ENCODE results near the gene TTC33. TPM values are rescaled to one million over a fixed set of nuclear protein-coding genes. Genes with fewer than 3 reads are reported as not detected.

TTC33 gene
- total RNA-seq, 1 experiment from 2014 or later = 12.6 TPM

DNA sequence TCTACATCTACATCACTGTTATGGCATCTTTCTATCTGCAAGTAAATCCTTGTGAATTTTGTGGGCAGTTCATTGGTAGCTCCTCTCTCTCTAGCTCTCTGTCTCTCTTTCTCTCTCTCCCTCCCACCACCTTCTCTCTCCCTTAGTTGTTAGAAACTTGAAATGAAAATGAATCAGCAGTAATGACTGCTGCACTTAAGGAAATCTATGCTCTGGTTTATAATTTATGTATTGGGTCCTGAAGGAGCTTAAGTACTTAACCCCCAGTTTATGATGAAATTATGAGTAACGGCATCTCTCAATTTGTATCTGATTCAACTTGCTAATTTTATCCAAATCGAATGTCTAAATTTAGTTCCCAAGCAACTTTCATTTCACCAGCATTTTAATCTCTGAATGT, 128.1 kb downstream of the TTC33 start:
- Histone ChIP-seq H3K4me3 (ENCODE audit: low read depth in 2 of 2, low read length in 2 of 2) (no peak overlapping the region), H3K27ac (ENCODE audit: low read length) (no peak overlapping the region), H3K9me3 (ENCODE audit: control insufficient read depth, insufficient read depth, low read depth, low read length) (no peaks in the 10 kb centered on the region), H3K27me3 (ENCODE audit: control insufficient read depth, insufficient read depth, low read length) (no peaks in the 10 kb centered on the region), H3K4me1 (ENCODE audit: control insufficient read depth, insufficient read depth, low read length) (no peaks in the 10 kb centered on the region), H3K36me3 (ENCODE audit: control insufficient read depth, insufficient read depth, low read length) (no peaks in the 10 kb centered on the region)
- ATAC-seq (no peak), DNase-seq (ENCODE audit: low read depth, low spot score) (no peak)
- ChIA-PET POLR2A (no interaction called here), CTCF (no interaction called here)
- in situ Hi-C loops (cut with HindIII; ENCODE audit: low pct_unique_long_range_greater_than_20kb, low sequenced_read_pairs) = no loop called here
- TF ChIP-seq TCF7L2 (IDR thresholded peaks at IDR 0.05; ENCODE audit: low read depth, low read length) = no peak
- no peak for TF ChIP-seq CTCF (IDR thresholded peaks at IDR 0.05)
- no peak for TF ChIP-seq SIN3A (IDR thresholded peaks at IDR 0.05; ENCODE audit: borderline replicate concordance, insufficient read depth, low read depth, low read length)
- no peak for TF ChIP-seq POLR2AphosphoS5 (IDR thresholded peaks at IDR 0.05; ENCODE audit: low read depth, low read length)
- TF ChIP-seq, protein P1, sequence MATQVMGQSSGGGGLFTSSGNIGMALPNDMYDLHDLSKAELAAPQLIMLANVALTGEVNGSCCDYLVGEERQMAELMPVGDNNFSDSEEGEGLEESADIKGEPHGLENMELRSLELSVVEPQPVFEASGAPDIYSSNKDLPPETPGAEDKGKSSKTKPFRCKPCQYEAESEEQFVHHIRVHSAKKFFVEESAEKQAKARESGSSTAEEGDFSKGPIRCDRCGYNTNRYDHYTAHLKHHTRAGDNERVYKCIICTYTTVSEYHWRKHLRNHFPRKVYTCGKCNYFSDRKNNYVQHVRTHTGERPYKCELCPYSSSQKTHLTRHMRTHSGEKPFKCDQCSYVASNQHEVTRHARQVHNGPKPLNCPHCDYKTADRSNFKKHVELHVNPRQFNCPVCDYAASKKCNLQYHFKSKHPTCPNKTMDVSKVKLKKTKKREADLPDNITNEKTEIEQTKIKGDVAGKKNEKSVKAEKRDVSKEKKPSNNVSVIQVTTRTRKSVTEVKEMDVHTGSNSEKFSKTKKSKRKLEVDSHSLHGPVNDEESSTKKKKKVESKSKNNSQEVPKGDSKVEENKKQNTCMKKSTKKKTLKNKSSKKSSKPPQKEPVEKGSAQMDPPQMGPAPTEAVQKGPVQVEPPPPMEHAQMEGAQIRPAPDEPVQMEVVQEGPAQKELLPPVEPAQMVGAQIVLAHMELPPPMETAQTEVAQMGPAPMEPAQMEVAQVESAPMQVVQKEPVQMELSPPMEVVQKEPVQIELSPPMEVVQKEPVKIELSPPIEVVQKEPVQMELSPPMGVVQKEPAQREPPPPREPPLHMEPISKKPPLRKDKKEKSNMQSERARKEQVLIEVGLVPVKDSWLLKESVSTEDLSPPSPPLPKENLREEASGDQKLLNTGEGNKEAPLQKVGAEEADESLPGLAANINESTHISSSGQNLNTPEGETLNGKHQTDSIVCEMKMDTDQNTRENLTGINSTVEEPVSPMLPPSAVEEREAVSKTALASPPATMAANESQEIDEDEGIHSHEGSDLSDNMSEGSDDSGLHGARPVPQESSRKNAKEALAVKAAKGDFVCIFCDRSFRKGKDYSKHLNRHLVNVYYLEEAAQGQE (IDR thresholded peaks at IDR 0.05; ENCODE audit: insufficient read depth in 1 of 2, low read depth in 2 of 2, low read length in 1 of 2) = no peak
- intact Hi-C loops (cut with micrococcal nuclease; ENCODE audit: unreplicated experiment) = no loop called here
- no TSS peak for BruUV-seq (replicated peaks)

DNA sequence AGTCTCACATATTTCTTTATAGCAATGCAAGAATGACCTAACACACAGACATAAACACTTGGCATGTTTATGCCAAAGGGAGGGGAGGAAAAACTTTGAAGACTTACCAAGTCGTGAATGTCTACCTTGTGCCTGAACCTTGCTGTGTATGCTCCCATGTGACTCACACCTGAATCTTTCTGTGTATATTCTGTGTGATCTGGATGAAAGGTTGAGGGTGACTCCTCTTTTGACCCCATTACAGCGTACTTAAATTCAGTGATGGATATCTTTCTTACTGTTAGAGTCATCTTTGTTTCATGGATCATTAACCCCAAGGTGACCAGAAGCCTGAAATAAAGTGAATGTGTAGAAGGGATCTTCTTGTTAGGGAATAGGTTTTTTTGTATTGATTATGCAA, 129.0 kb downstream of the TTC33 start:
- CTCF ChIA-PET = no interaction called here
- BruUV-seq (replicated peaks) = no TSS peak
- DNase-seq (ENCODE audit: low read depth, low spot score) = no peak
- in situ Hi-C loops (cut with HindIII; ENCODE audit: low pct_unique_long_range_greater_than_20kb, low sequenced_read_pairs) = no loop called here
- H3K4me1 ChIP-seq (ENCODE audit: control insufficient read depth, insufficient read depth, low read length) = no peaks in the 10 kb centered on the region
- no peaks in the 10 kb centered on the region for H3K27me3 ChIP-seq (ENCODE audit: control insufficient read depth, insufficient read depth, low read length)
- H3K9me3 ChIP-seq (ENCODE audit: control insufficient read depth, insufficient read depth, low read depth, low read length) = no peaks in the 10 kb centered on the region
- TF ChIP-seq, protein P1 (IDR thresholded peaks at IDR 0.05; ENCODE audit: insufficient read depth in 1 of 2, low read depth in 2 of 2, low read length in 1 of 2) = no peak
- no peak for TF ChIP-seq CTCF (IDR thresholded peaks at IDR 0.05)
- no peak for TF ChIP-seq SIN3A (IDR thresholded peaks at IDR 0.05; ENCODE audit: borderline replicate concordance, insufficient read depth, low read depth, low read length)
- TF ChIP-seq TCF7L2 (IDR thresholded peaks at IDR 0.05; ENCODE audit: low read depth, low read length) = no peak
- no peak for TF ChIP-seq POLR2AphosphoS5 (IDR thresholded peaks at IDR 0.05; ENCODE audit: low read depth, low read length)
- ATAC-seq = no peak
- no peaks in the 10 kb centered on the region for H3K36me3 ChIP-seq (ENCODE audit: control insufficient read depth, insufficient read depth, low read length)
- no peak overlapping the region for H3K27ac ChIP-seq (ENCODE audit: low read length)
- POLR2A ChIA-PET = no interaction called here
- H3K4me3 ChIP-seq (ENCODE audit: low read depth in 2 of 2, low read length in 2 of 2) = no peak overlapping the region
- intact Hi-C loops (cut with micrococcal nuclease; ENCODE audit: unreplicated experiment) = no loop called here
